ENCODE measurements around the gene ILKAP.

The ILKAP gene

DNA sequence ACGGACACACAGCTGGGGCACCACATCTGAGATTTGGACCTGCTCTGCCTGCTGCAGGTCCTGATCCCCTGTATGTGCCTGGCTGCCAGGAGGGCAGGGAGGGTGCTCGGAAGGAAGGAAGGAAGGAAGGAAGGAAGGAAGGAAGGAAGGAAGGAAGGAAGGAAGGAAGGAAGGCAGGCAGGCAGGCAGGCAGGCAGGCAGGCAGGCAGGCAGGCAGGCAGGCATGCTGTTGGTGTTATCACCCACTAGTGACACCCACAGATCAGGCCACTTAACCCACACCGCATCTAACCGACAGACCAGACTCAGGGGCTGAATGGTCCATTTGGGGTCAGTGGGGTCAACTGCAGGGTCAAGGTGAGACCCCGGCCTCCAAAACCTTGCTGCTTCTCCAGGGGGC lies 59.2 kb downstream of the ILKAP start:
- no peak for DNase-seq
- no peak overlapping the region for H3K9ac ChIP-seq (ENCODE audit: low read length)
- H3K9me2 ChIP-seq (replicated peaks; ENCODE audit: insufficient read depth, low read length) = no peaks in the 10 kb centered on the region
- no peaks in the 10 kb centered on the region for H3K36me3 ChIP-seq (replicated peaks; ENCODE audit: insufficient read depth, low read length)
- H3K9me3 ChIP-seq (replicated peaks; ENCODE audit: insufficient read depth, low read length) = no peaks in the 10 kb centered on the region
- no peaks in the 10 kb centered on the region for H3K27me3 ChIP-seq (replicated peaks; ENCODE audit: insufficient read depth, low read length)
- H2AFZ ChIP-seq (ENCODE audit: low read length) = no peak overlapping the region
- no peaks in the 10 kb centered on the region for H3F3A ChIP-seq (ENCODE audit: insufficient read depth, low read length)
- no peaks in the 10 kb centered on the region for H3K79me2 ChIP-seq (ENCODE audit: low read length)
- no peaks in the 10 kb centered on the region for H3K4me1 ChIP-seq (ENCODE audit: low read length)
- no peaks in the 10 kb centered on the region for H4K20me1 ChIP-seq (ENCODE audit: insufficient read depth, low read length)
- TF ChIP-seq EZH2 (optimal IDR thresholded peaks at IDR 0.05; ENCODE audit: low read depth, low read length) (no peak), EZH2phosphoT487 (IDR thresholded peaks at IDR 0.05; ENCODE audit: low read length) (no peak)
- TF ChIP-seq, protein P1, sequence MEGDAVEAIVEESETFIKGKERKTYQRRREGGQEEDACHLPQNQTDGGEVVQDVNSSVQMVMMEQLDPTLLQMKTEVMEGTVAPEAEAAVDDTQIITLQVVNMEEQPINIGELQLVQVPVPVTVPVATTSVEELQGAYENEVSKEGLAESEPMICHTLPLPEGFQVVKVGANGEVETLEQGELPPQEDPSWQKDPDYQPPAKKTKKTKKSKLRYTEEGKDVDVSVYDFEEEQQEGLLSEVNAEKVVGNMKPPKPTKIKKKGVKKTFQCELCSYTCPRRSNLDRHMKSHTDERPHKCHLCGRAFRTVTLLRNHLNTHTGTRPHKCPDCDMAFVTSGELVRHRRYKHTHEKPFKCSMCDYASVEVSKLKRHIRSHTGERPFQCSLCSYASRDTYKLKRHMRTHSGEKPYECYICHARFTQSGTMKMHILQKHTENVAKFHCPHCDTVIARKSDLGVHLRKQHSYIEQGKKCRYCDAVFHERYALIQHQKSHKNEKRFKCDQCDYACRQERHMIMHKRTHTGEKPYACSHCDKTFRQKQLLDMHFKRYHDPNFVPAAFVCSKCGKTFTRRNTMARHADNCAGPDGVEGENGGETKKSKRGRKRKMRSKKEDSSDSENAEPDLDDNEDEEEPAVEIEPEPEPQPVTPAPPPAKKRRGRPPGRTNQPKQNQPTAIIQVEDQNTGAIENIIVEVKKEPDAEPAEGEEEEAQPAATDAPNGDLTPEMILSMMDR (IDR thresholded peaks at IDR 0.05; ENCODE audit: low read length) = no peak
- H3K4me3 ChIP-seq (ENCODE audit: low read length) = no peak overlapping the region
- H3K4me2 ChIP-seq (ENCODE audit: low read depth, low read length) = no peak overlapping the region
- H3K27ac ChIP-seq (ENCODE audit: low read length) = no peak overlapping the region

- no peak for DNase-seq
- no peaks in the 10 kb centered on the region for H3F3A ChIP-seq (ENCODE audit: insufficient read depth, low read length)
- TF ChIP-seq EZH2phosphoT487 (IDR thresholded peaks at IDR 0.05; ENCODE audit: low read length) = no peak
- TF ChIP-seq, protein P1 (IDR thresholded peaks at IDR 0.05; ENCODE audit: low read length) = no peak
- TF ChIP-seq EZH2 (optimal IDR thresholded peaks at IDR 0.05; ENCODE audit: low read depth, low read length) = no peak
- H3K9me2 ChIP-seq (replicated peaks; ENCODE audit: insufficient read depth, low read length) = no peaks in the 10 kb centered on the region
- H3K4me2 ChIP-seq (ENCODE audit: low read depth, low read length) = no peak overlapping the region
- H3K27ac ChIP-seq (ENCODE audit: low read length) = no peak overlapping the region
- no peaks in the 10 kb centered on the region for H4K20me1 ChIP-seq (ENCODE audit: insufficient read depth, low read length)
- H3K9ac ChIP-seq (ENCODE audit: low read length) = no peak overlapping the region
- no peaks in the 10 kb centered on the region for H3K27me3 ChIP-seq (replicated peaks; ENCODE audit: insufficient read depth, low read length)
- H3K4me1 ChIP-seq (ENCODE audit: low read length) = no peaks in the 10 kb centered on the region
- H3K4me3 ChIP-seq (ENCODE audit: low read length) = no peak overlapping the region
- H2AFZ ChIP-seq (ENCODE audit: low read length) = no peak overlapping the region
- no peaks in the 10 kb centered on the region for H3K79me2 ChIP-seq (ENCODE audit: low read length)
- H3K9me3 ChIP-seq (replicated peaks; ENCODE audit: insufficient read depth, low read length) = no peaks in the 10 kb centered on the region
- no peaks in the 10 kb centered on the region for H3K36me3 ChIP-seq (replicated peaks; ENCODE audit: insufficient read depth, low read length)
Measured at GRCh38 chr2:238143239-238143951, 60.1 kb downstream of the ILKAP start.

- Histone ChIP-seq H2AFZ (ENCODE audit: low read length) (no peak overlapping the region), H3F3A (ENCODE audit: insufficient read depth, low read length) (no peaks in the 10 kb centered on the region), H3K9ac (ENCODE audit: low read length) (no peak overlapping the region), H3K27me3 (replicated peaks; ENCODE audit: insufficient read depth, low read length) (no peaks in the 10 kb centered on the region), H3K36me3 (replicated peaks; ENCODE audit: insufficient read depth, low read length) (no peaks in the 10 kb centered on the region), H3K4me2 (ENCODE audit: low read depth, low read length) (no peak overlapping the region), H3K4me3 (ENCODE audit: low read length) (no peak overlapping the region), H3K9me2 (replicated peaks; ENCODE audit: insufficient read depth, low read length) (no peaks in the 10 kb centered on the region), H3K9me3 (replicated peaks; ENCODE audit: insufficient read depth, low read length) (no peaks in the 10 kb centered on the region), H4K20me1 (ENCODE audit: insufficient read depth, low read length) (no peaks in the 10 kb centered on the region), H3K79me2 (ENCODE audit: low read length) (no peaks in the 10 kb centered on the region), H3K4me1 (ENCODE audit: low read length) (no peaks in the 10 kb centered on the region), H3K27ac (ENCODE audit: low read length) (no peak overlapping the region)
- no peak for DNase-seq
- no peak for TF ChIP-seq EZH2 (optimal IDR thresholded peaks at IDR 0.05; ENCODE audit: low read depth, low read length)
- TF ChIP-seq EZH2phosphoT487 (IDR thresholded peaks at IDR 0.05; ENCODE audit: low read length) = no peak
- TF ChIP-seq, protein P1 (IDR thresholded peaks at IDR 0.05; ENCODE audit: low read length) = no peak
Measured at GRCh38 chr2:238142382-238143205, 60.9 kb downstream of the ILKAP start.

Data from MM.1S (cell line).